Memory B cell (primary cell): ENCODE measurements around the gene LSM2.

Experiments
- ATAC-seq: fragments of 150-1000 bp; cut with Tn5 transposase; 2 replicates; pipeline ENCODE4 v1.10.0; 2021; ENCODE audit warnings: low read depth, mild to moderate bottlenecking, moderate library complexity
- DNase-seq, 2 donors: peaks; one replicate each; pipeline ENCODE4 v3.0.0; 2022; ENCODE audit warnings: low spot score in 2 of 2
- H3K27ac Mint-ChIP-seq: one replicate; pipeline ENCODE4 v1.8.0; 2022; ENCODE audit warnings: mild to moderate bottlenecking, moderate library complexity, mixed read lengths
- H3K27me3 Mint-ChIP-seq: one replicate; pipeline ENCODE4 v1.8.0; 2022; ENCODE audit warnings: mixed read lengths
- H3K36me3 Mint-ChIP-seq: one replicate; pipeline ENCODE4 v1.8.0; 2022; ENCODE audit warnings: mild to moderate bottlenecking, mixed read lengths
- H3K4me1 Mint-ChIP-seq: one replicate; pipeline ENCODE4 v1.8.0; 2022; ENCODE audit warnings: mixed read lengths
- H3K4me3 Mint-ChIP-seq: one replicate; pipeline ENCODE4 v1.8.0; 2022; ENCODE audit warnings: mild to moderate bottlenecking, moderate library complexity, mixed read lengths
- H3K9me3 Mint-ChIP-seq: one replicate; pipeline ENCODE4 v1.8.0; 2022; ENCODE audit warnings: mixed read lengths

Gene LSM2

GRCh38 chr6:31780507-31781243, 26.1 kb downstream of the LSM2 start:
- Mint-ChIP-seq H3K4me3 (no peak overlapping the region), H3K27me3 (no peaks in the 10 kb centered on the region), H3K9me3 (no peaks in the 10 kb centered on the region), H3K36me3 (peaks cover 27% of the 10 kb centered on the region), H3K27ac (no peak overlapping the region), H3K4me1 (peaks cover 15% of the 10 kb centered on the region)
- ATAC-seq (no peak), DNase-seq (no peak)

GRCh38 chr6:31779908-31780307, 26.9 kb downstream of the LSM2 start:
- H3K4me1 Mint-ChIP-seq = peaks cover 20% of the 10 kb centered on the region
- no peak overlapping the region for H3K4me3 Mint-ChIP-seq
- ATAC-seq (no peak), DNase-seq (no peak)
- H3K36me3 Mint-ChIP-seq = peaks cover 27% of the 10 kb centered on the region
- H3K9me3 Mint-ChIP-seq = no peaks in the 10 kb centered on the region
- no peak overlapping the region for H3K27ac Mint-ChIP-seq
- H3K27me3 Mint-ChIP-seq = no peaks in the 10 kb centered on the region

GRCh38 chr6:31778999-31779885, 27.5 kb downstream of the LSM2 start:
- no peak overlapping the region for H3K27ac Mint-ChIP-seq
- no peak overlapping the region for H3K4me3 Mint-ChIP-seq
- H3K9me3 Mint-ChIP-seq = no peaks in the 10 kb centered on the region
- H3K4me1 Mint-ChIP-seq = peaks cover 17% of the 10 kb centered on the region
- H3K27me3 Mint-ChIP-seq = no peaks in the 10 kb centered on the region
- DNase-seq (no peak), ATAC-seq (no peak)
- H3K36me3 Mint-ChIP-seq = peaks cover 21% of the 10 kb centered on the region

GRCh38 chr6:31778193-31778592, 28.6 kb downstream of the LSM2 start:
- ATAC-seq = no peak
- no peak for DNase-seq
- Mint-ChIP-seq H3K4me3 (no peak overlapping the region), H3K4me1 (peaks cover 17% of the 10 kb centered on the region), H3K27ac (no peak overlapping the region), H3K36me3 (peaks cover 18% of the 10 kb centered on the region), H3K27me3 (no peaks in the 10 kb centered on the region), H3K9me3 (no peaks in the 10 kb centered on the region)

- peak overlapping the region; percentile 90 for H3K27ac Mint-ChIP-seq
- peaks cover 14% of the 10 kb centered on the region for H3K36me3 Mint-ChIP-seq
- no peaks in the 10 kb centered on the region for H3K9me3 Mint-ChIP-seq
- no peaks in the 10 kb centered on the region for H3K27me3 Mint-ChIP-seq
- DNase-seq = no peak
- H3K4me3 Mint-ChIP-seq = no peak overlapping the region
- H3K4me1 Mint-ChIP-seq = peaks cover 20% of the 10 kb centered on the region
- ATAC-seq = no peak
These were observed 29.1 kb downstream of the LSM2 start for GRCh38 chr6:31777667-31778050.

- peak within 1 kb of the TSS; percentile 51 for H3K4me3 Mint-ChIP-seq
- DNase-seq = peak; percentile 58 to 60
These were observed 29.6 kb downstream of the LSM2 start, which contains the start of gene VWA7 for GRCh38 chr6:31776989-31777666. VWA7 (minus strand) TSS chr6:31777328; CDS start chr6:31776779, 549 bp downstream.

GRCh38 chr6:31776485-31776988, 30.2 kb downstream of the LSM2 start:
- DNase-seq (no peak), ATAC-seq (no peak)
- Mint-ChIP-seq H3K36me3 (peaks cover 10% of the 10 kb centered on the region), H3K4me3 (peak overlapping the region; percentile 51), H3K27me3 (no peaks in the 10 kb centered on the region), H3K27ac (peak overlapping the region; percentile 90), H3K9me3 (no peaks in the 10 kb centered on the region), H3K4me1 (peaks cover 20% of the 10 kb centered on the region)

More at GRCh38 chr6:31776989-31777666, 29.6 kb downstream of the LSM2 start, which contains the start of gene VWA7:
- peak; percentile 96 for ATAC-seq
- H3K27me3 Mint-ChIP-seq = no peaks in the 10 kb centered on the region
- no peaks in the 10 kb centered on the region for H3K9me3 Mint-ChIP-seq
- H3K4me1 Mint-ChIP-seq = peaks cover 20% of the 10 kb centered on the region
- H3K27ac Mint-ChIP-seq = peak within 1 kb of the TSS; percentile 90
- peaks cover 10% of the 10 kb centered on the region for H3K36me3 Mint-ChIP-seq

GRCh38 chr6:31775633-31776484, 30.9 kb downstream of the LSM2 start:
- Mint-ChIP-seq H3K27me3 (no peaks in the 10 kb centered on the region), H3K4me3 (peak overlapping the region; percentile 51), H3K9me3 (no peaks in the 10 kb centered on the region), H3K4me1 (peaks cover 20% of the 10 kb centered on the region), H3K36me3 (peaks cover 6% of the 10 kb centered on the region), H3K27ac (peak overlapping the region; percentile 90)
- ATAC-seq (no peak), DNase-seq (no peak)

GRCh38 chr6:31775184-31775583, 31.6 kb downstream of the LSM2 start:
- DNase-seq (no peak), ATAC-seq (no peak)
- peaks cover 3% of the 10 kb centered on the region for H3K36me3 Mint-ChIP-seq
- peak overlapping the region; percentile 90 for H3K27ac Mint-ChIP-seq
- no peaks in the 10 kb centered on the region for H3K27me3 Mint-ChIP-seq
- no peak overlapping the region for H3K4me3 Mint-ChIP-seq
- H3K9me3 Mint-ChIP-seq = no peaks in the 10 kb centered on the region
- H3K4me1 Mint-ChIP-seq = peaks cover 20% of the 10 kb centered on the region

- DNase-seq = no peak
These were observed 34.8 kb downstream of the LSM2 start for GRCh38 chr6:31771992-31772358.

GRCh38 chr6:31770860-31771259, 35.9 kb downstream of the LSM2 start:
- no peaks in the 10 kb centered on the region for H3K27me3 Mint-ChIP-seq
- H3K27ac Mint-ChIP-seq = no peak overlapping the region
- no peaks in the 10 kb centered on the region for H3K9me3 Mint-ChIP-seq
- ATAC-seq = no peak
- no peak for DNase-seq
- no peaks in the 10 kb centered on the region for H3K36me3 Mint-ChIP-seq
- H3K4me1 Mint-ChIP-seq = peaks cover 14% of the 10 kb centered on the region
- no peak overlapping the region for H3K4me3 Mint-ChIP-seq

More at GRCh38 chr6:31771992-31772358, 34.8 kb downstream of the LSM2 start:
- ATAC-seq = no peak
- Mint-ChIP-seq H3K4me3 (no peak overlapping the region), H3K36me3 (no peaks in the 10 kb centered on the region), H3K27ac (no peak overlapping the region), H3K9me3 (no peaks in the 10 kb centered on the region), H3K27me3 (no peaks in the 10 kb centered on the region), H3K4me1 (peaks cover 19% of the 10 kb centered on the region)

- no peak overlapping the region for H3K27ac Mint-ChIP-seq
- peak; percentile 99 for ATAC-seq
- H3K4me1 Mint-ChIP-seq = peaks cover 9% of the 10 kb centered on the region
These were observed 36.9 kb downstream of the LSM2 start for GRCh38 chr6:31769684-31770371.

More at GRCh38 chr6:31769684-31770371, 36.9 kb downstream of the LSM2 start:
- Mint-ChIP-seq H3K9me3 (no peaks in the 10 kb centered on the region), H3K27me3 (no peaks in the 10 kb centered on the region), H3K4me3 (no peak overlapping the region), H3K36me3 (peaks cover 2% of the 10 kb centered on the region)
- DNase-seq = peak; percentile 87 to 90
